Measurements from ENCODE around the gene DAD1.

DAD1 gene

DNA sequence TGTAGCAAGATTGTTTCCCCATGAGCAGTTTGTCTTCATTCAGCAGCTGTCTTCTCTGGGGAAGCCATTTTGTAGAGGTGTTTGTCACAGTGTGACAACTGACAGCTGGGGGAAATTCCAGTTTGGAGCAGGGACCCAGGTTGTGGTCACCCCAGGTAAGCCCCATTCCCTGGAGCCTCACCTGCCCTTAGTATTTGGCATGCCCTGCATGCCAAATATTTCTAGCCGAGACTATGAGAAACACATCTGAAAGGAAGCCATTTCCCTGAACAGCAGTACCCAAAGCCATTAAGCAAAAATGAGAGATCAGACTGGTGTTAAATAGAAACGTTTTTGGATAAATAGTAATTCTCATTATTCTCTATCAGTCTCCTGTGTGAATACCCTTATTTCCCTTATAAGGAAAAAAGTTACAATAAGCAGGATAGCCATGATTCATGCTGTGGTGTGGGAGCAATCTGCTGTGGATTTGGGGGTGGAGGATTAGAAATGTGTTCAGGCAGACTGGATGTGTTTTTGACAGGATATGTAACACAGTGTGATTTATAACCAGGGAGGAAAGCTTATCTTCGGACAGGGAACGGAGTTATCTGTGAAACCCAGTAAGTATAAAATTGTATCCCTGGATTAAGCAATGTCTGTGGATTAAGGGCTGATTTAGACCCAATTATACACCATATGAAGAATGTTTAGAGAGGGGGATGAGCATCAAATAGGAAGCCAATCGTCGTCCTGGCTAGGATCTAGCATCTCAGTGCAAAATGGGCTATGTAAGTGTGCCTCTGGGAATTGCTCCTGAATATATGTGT, 68.9 kb downstream of the DAD1 start:
- DNase-seq: no peak

DNA sequence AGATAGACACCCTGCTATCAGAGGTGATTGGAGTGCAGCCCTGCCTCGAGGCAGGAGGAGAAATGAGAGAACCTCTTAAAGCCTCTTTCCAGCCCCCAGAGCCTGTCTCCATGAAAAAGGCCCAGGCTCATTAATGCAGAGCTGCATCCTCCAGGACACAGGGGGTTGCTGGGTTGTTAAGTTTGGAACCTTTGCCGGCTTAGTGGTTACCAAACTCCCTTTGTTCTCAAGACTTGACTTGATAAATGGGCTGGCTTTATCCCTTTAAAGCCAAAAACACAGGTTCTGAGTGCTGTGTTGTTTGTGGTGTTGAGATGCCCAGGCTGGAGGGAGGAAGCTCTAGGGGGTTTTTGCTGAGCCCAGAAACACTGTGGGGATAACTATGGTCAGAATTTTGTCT, 71.0 kb downstream of the DAD1 start:
- no peak for DNase-seq

DNA sequence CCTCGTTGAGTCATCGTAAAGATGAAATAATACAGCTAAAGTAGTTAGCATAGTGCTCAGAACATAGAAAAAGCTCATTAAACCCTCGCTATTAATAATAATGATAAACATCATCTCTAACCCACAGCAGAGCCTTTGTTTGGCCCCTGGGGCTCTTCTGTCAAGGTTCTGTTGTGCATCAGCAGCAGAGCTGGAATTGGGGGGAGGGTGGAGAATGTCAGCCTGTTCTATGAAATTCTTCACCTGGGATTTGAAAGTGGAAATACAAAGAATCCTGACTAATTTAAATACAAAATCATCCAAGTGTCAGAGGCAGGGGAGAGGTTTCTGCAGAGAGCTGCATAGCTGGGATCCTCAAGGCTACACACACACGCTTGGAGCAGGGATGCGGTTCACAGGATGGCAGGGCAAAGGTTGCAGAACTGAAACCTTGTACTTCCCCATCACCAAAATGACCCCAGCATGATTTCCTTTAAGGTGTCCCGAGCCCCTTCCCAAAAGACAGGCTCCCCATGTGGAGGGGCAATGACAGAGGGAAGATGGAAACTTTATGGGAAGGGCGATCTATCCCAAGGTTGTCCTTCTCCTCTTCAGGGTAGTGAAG, 71.8 kb downstream of the DAD1 start:
- DNase-seq: no peak

DNA sequence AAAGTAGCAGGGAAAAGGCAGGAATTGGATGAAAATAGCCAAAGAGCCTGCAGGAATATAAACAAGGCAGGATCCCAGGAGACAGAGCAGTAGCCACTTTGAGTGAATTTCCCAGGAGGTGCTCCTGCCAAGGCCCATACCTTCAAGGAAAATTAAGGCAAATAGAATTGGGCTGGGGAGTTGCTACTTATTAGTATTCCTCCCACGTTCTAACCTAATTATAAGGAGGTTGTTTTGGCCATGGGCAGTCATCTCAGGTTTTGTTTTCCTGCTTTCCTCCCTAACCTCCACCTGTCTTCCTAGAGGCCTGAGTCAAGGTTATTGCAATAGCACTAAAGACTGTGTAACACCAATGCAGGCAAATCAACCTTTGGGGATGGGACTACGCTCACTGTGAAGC, 73.1 kb downstream of the DAD1 start:
- no peak for DNase-seq
